Stimulated activated CD8-positive, alpha-beta memory T cell treated with anti-CD3 and anti-CD28 coated beads, Interleukin-15, amount 100 ng/mL, for 48 hours (primary cell): ENCODE results near the gene ARHGAP15.

Source experiments
- DNase-seq, 2 donors: peaks; one replicate each; pipeline ENCODE4 v3.0.0-alpha.2; 2020; ENCODE audit warnings: low read depth in 2 of 2

Gene ARHGAP15

DNA sequence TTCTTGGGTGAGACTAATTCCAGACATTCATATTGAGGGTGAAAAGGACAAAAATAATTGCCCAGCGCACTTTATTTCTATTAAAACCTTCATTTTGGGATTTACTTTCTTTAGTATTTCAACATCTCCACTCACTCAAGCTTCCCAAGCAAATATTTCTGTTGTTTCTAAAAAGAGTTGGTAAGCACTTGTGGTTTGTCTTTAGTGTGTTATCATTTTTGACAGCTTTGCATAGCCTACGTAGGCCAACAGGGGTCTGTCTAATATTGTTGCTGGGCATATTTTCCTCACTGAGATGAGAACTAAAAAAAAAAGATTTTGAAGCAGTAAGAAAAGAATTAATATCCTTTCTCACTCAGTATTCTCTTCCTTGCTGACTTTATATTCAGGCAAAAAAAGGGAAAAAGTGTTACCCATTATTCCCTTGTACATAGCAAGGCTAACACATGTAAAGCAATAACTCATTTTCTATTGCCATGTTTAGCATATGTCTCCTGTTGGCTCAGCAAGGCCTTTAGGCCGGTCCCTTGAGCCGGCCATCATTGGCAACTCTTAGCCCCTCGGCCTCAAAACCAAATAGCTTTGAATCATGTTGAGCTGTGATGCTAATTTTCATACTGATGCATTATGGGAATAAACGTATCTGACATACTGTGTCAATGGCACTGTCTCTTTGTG, 494.2 kb downstream of the ARHGAP15 start:
- no peak for DNase-seq

DNA sequence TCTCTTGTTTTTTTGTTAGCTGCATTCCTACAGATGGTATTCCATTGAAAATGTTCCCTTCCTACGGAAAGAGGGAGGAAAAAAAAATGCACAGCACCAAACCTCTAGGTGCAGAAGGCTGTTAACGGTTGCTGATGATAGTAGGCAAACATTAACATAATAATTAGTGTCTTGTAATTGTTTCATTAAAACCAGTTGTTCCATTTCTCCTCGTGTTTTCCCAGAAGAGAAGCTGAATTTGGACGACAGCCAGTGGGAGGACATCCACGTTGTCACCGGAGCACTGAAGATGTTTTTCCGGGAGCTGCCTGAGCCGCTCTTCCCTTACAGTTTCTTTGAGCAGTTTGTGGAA, 494.7 kb downstream of the ARHGAP15 start:
- DNase-seq, result no peak

DNA sequence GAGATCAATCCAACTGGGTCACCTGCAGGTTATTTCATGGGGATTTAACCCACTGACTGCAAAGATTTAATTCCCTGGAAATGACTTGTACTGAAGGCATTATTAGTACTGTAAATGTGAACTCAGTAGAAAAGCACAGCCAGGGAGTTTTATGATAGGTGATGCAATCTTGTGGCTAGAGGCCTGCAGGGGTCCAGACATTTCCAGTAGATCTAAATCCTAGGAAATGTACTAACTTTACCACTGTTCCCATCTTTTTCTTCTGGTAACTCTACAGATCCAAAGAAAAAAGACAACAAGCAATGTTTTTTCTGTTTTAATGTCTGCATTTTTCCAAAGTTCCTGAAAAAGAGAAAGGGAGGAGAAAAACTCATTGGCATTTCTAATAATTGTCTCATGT, 500.1 kb downstream of the ARHGAP15 start:
- DNase-seq, result no peak

DNA sequence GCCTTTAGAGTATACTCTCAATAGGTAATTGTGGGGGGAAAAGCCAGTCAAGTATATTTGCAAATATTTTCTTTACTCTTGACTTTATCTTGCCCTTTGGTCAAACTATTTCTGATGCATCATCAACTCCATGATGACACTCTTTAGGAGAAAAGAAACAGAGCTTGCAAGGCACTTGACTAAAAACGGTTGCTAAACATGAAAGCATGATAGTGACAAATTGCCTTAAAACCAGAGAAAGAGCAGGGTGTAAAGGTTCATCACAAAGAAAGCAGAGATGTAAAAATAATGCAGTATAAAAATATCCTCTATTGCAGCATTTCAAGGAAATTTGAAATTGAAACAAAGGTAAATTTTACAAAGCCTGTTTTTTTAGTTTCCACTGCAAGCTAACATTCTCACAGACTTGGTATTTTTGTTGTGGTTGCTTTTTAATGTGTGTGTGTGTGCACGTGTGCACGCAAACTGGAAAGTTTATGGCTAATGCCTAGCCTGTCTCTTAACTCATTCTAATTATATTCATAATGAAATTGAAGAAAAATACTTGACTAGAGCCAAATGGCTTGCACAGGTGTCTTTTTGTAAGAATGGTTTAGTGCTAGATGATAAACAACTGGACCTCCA, 503.6 kb downstream of the ARHGAP15 start:
- DNase-seq, result no peak

- no peak for DNase-seq
Measured at GRCh38 chr2:143633419-143633818, 504.2 kb downstream of the ARHGAP15 start.

- DNase-seq, result no peak
Measured at GRCh38 chr2:143635302-143635701, 506.1 kb downstream of the ARHGAP15 start.

GRCh38 chr2:143635936-143636335, 506.7 kb downstream of the ARHGAP15 start:
- DNase-seq, result no peak

GRCh38 chr2:143640826-143641225, 511.6 kb downstream of the ARHGAP15 start:
- no peak for DNase-seq

DNA sequence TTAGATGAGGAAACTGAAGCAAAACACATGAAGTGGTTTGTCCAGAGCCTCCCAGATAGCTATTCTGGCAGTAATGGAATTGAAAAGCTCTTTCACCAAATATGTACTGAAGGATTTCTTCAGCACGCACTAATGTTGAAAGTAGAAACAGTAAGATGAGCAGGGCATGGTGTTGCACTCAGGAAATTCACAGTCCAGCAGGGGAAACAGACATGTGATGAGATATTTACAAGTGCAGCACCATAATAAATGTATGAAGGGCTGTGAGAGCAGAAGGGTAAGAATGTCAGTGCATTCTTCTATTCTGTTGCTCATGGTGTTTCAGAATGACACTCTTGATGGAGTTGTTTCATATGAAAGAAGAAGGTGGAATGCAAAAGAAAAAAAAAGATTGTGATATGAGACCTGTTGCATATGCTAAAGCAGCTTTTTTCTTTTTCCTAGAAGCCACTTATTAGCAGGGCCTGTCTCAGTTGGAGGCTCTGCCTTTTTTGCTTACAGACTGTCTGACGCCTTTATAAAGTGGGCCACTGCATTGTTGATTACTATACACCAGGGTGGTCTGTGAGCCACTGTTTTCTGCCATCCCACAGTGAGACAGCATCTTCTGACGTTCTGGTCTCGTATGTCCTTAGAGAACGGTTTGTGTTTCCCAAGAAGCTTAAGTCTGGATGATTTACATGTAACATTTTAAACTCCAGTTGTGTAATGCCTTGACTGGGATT, 516.9 kb downstream of the ARHGAP15 start:
- DNase-seq, result no peak

- DNase-seq, result no peak
Measured at GRCh38 chr2:143649226-143649740, 520.1 kb downstream of the ARHGAP15 start.

GRCh38 chr2:143652692-143653091, 523.5 kb downstream of the ARHGAP15 start:
- no peak for DNase-seq

- no peak for DNase-seq
Measured at GRCh38 chr2:143668234-143668633, 539.0 kb downstream of the ARHGAP15 start.

DNA sequence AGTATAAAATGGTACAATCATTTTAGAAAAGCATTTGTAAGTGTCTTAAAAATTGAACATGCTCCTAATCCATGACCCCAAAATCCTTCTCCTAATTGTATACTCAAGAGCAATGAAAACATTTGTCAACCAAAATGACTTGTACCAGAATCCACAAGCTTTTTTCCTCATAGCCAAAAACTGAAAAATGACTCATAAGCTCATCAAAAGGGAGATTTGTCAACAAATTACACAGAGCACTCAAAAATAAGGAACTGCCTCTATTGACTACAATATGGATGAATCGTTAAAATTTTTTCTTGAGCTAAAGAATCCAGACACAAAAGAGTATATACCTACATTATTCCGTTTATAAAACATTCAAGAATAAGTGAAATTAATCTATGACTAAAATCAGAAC, 544.8 kb downstream of the ARHGAP15 start:
- no peak for DNase-seq

DNA sequence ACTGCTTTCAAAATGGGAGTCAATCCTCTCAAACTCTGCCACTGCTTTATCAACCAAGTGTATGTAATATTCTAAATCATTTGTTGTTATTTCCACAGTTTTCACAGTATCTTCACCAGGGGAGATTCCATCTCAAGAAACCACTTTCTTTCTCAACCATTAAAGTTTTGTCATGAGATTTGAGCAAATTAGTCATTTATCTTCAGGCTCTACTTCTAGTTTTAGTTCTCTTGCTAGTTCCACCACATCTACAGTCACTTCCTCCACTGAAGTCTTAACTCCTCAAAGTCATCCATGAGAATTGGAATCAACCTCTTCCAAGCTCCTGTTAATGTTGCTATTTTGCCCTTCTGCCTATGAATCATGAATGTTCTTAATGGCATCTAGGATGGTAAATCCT, 545.8 kb downstream of the ARHGAP15 start:
- DNase-seq, result no peak

- no peak for DNase-seq
Measured at GRCh38 chr2:143679617-143680016, 550.4 kb downstream of the ARHGAP15 start.

- no peak for DNase-seq
Measured at GRCh38 chr2:143680885-143681405, 551.7 kb downstream of the ARHGAP15 start.

- no peak for DNase-seq
Measured at GRCh38 chr2:143682436-143683055, 553.3 kb downstream of the ARHGAP15 start.

DNA sequence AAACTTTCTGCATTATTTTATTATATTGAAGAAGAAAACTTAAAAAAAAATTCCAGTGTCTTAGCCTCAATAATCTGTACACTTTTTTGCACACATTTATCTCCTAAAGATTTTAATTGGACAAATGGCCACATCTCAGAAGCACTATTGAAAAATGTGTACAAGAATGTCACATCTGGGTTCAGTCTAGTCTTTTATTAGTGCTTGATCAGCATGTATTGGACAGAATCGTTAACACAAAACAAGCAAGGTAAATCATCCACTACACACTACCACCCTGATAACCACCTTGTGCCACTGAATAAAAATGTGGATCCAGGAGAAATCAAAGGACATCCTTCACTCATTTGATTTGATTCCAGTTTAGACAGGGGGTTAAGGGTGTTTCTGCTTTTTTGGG, 554.8 kb downstream of the ARHGAP15 start:
- DNase-seq, result no peak

DNA sequence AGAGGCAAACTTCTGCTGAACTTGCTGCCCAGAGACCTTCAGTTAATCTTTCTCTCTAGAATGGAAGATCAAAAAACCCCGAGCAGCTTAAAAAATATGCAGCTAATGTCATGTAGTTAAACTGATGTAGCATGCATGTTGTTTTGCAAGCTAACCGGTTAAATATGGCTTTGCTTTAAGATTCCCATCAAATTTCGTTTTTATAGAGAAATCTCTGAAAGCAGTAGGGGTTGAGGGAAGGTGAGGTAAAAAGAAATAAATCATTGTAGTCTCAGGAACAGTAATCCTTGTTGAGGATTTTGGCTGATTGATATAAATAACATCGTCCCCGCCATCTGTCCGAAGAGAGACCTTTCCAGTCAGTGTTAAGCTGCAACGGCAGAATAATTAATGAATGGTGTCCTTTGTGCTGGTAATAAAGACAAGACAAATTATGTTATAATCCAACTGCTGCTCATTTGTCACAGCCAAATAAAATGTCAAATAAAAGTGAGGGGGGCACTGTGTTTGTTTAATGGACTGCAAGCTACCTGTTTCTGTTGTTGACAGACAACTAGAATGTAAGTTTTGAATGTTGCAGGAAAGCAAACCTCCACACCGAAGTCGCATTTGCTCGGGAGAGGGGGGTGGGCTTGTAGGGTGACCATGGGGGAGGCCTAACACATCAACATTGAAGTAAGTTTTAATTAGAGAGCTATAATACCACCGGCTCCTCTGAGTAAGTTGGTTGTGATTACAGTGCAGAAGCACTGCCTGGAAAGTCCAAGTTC, 555.5 kb downstream of the ARHGAP15 start:
- DNase-seq, result no peak

GRCh38 chr2:143685421-143686078, 556.3 kb downstream of the ARHGAP15 start:
- no peak for DNase-seq

DNA sequence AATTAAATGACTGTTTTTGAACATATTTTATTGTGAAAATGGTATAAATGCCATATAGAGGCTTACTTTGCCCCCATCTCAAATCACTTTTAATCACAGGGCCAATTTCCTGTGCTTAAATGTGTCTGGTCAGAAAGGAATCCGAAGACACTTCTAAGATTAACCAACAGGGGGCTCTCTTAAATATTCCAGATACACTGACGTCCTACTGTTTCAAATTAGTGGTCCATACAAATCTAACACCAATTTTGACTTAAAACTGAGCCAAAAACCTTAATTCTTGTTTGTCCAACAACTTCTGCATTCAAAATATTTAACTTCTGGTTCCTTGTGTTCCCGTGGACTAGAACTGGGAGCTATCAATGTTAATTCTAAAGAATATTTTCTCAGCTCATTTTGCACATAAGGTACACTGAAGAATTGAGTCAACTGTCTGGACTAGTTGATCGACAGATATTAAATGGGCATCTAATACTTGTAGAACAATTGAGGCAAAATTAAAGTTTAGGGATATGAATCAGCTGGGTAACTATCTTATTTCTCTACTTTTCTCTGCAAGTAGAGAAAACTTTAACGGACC, 557.5 kb downstream of the ARHGAP15 start:
- DNase-seq, result no peak
